Ovary (tissue), 9 donors: ENCODE measurements around the gene ANGPT4. TPM values are rescaled to one million over a fixed set of nuclear protein-coding genes. Genes with fewer than 3 reads are reported as not detected.
"Not testable (repeated sequence)": the region's sequence is repeated elsewhere in the genome, so short reads cannot be mapped to it uniquely, and the experiment has no call there.

ENCODE experiments used
- DNase-seq, 5 donors: peaks; one replicate each; pipeline ENCODE4 v3.0.0-alpha.2; 2019 to 2020
- H3K27ac ChIP-seq, 2 donors: fragments of 200-600 bp; one replicate each; pipeline versions ENCODE4 v1.5.1 to v1.8.0; 2019 to 2022
- H3K27me3 ChIP-seq: fragments of 200-600 bp; one replicate; pipeline ENCODE4 v1.8.0; 2022
- H3K36me3 ChIP-seq: fragments of 200-600 bp; sonication (generic); one replicate; pipeline ENCODE4 v1.5.1; 2019
- H3K4me1 ChIP-seq: one replicate; pipeline ENCODE4 v1.8.1; 2013; ENCODE audit warnings: mild to moderate bottlenecking, moderate library complexity; ENCODE audit not compliant: insufficient read depth
- H3K4me3 ChIP-seq: fragments of 200-600 bp; sonication (generic); one replicate; pipeline ENCODE4 v1.5.1; 2017
- H3K9me3 ChIP-seq, 2 donors: fragments of 200-600 bp in 1 of 2; sonication (generic) in 1 of 2; one replicate each; pipeline versions ENCODE4 v1.5.1 to v1.8.1; 2013 to 2019; ENCODE audit warnings: mild to moderate bottlenecking in 1 of 2, moderate library complexity in 1 of 2
- EP300 ChIP-seq: sonication (generic); formaldehyde crosslinking; IDR thresholded peaks from one replicate; pipeline ENCODE4 v1.6.1; 2017; ENCODE audit warnings: antibody characterized with exemption
- POLR2A ChIP-seq: fragments of 450-650 bp; IDR thresholded peaks from one replicate; pipeline ENCODE4 v1.6.1; 2017; ENCODE audit warnings: antibody characterized with exemption, mild to moderate bottlenecking, moderate library complexity
- WGBS, 3 donors: extraction: QIAGEN DNeasy Blood & Tissue Kit in 1 of 3; methylation state at CpG; one replicate each; pipeline versions ENCODE4 v1.1.5 to v1.1.7; 2013 to 2017; 5-methylcytosine and 5-hydroxymethylcytosine counted together
- intact Hi-C, 4 donors: fragments of 100-400 bp; cut with DNase I; formaldehyde crosslinking; loops; one replicate each; pipeline versions ENCODE4 v1.11.0 to v1.15.1; 2022 to 2023
- polyA plus RNA-seq, 2 donors: library from polyadenylated mRNA; stranded (reverse); fragments of 200-250 nt in 1 of 2; fragments of 350-450 nt in 1 of 2; fragmentation: Illumina TruSeq in 1 of 2; extraction: RNeasy Lipid Tissue Mini Kit (QIAGEN cat#74804) in 1 of 2; gene quantifications; one replicate each; pipeline ENCODE4 v1.2.3, GENCODE V29; 2013 to 2014
- total RNA-seq, 7 donors: library from RNA; depleted of rRNA in 2 of 7; stranded (reverse); fragments of >200 nt in 2 of 7; fragmentation: NEBNext Ultra II Directional in 3 of 7; extraction: Animal tissue kit (Norgen Biotek cat#: 25700) in 3 of 7; gene quantifications; one replicate each; pipeline versions ENCODE4 v1.1.0 to v1.2.4, GENCODE V29; 2016 to 2023
- TF ChIP-seq, protein P1 (sequence below), 3 donors: fragments of 450-650 bp in 2 of 3; fragments of 200-600 bp in 1 of 3; IDR thresholded peaks; one replicate each; pipeline versions ENCODE4 v1.5.1 to v1.8.0; 2016 to 2022; ENCODE audit warnings: antibody characterized with exemption in 3 of 3, mild to moderate bottlenecking in 1 of 3
- donor health status: DM: no; HTN: no; CAD: no; lungs with moderate emphysema.
- donor health status: DM: no; HTN: no; CAD: no.
- donor health status: Bipolar disorder and iron deficiency.
- donor health status: DM: yes; HTN: yes; CAD: no.
- donor health status: DM: no; HTN: no; CAD: no.
- donor health status: DM: yes; HTN: yes; CAD: no.

ANGPT4 gene
- total and polyA plus RNA-seq, 9 donors = 0.58 to 10.7 (median 2.0) TPM

DNA sequence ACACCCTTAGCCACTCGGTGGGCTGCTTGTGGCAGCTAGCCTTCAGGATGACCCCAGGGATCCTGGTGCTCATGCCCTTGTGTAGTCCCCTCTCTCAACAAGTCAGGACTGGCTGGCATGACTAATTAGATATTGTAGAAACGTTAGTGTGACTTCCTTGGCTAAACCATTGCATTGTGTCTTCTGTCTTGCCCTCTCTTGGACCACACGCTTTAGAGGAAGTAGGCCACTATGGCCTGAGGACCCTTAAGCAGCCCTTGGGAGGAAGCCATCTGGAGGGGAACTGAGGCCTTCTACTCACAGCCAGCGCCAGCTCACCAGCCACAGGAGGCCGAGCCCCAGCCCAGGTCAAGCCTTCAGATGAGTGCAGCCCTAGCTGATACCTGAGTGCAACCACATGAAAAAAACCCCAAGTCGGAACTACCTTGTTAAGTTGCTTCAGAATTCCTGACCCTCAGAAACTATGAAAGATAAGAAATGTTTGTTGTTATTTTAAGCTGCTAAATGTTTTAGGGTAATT lies 10.1 kb downstream of the ANGPT4 start:
- H3K36me3 ChIP-seq = no peaks in the 10 kb centered on the region
- 59 to 84% (median 72%) methylated on average over 6 of the region's 6 CpGs for WGBS, 3 donors
- intact Hi-C loops = no loop called here
- DNase-seq = no peak
- peaks cover 13% of the 10 kb centered on the region for H3K4me1 ChIP-seq
- TF ChIP-seq POLR2A (no peak), EP300 (no peak)
- TF ChIP-seq, protein P1, sequence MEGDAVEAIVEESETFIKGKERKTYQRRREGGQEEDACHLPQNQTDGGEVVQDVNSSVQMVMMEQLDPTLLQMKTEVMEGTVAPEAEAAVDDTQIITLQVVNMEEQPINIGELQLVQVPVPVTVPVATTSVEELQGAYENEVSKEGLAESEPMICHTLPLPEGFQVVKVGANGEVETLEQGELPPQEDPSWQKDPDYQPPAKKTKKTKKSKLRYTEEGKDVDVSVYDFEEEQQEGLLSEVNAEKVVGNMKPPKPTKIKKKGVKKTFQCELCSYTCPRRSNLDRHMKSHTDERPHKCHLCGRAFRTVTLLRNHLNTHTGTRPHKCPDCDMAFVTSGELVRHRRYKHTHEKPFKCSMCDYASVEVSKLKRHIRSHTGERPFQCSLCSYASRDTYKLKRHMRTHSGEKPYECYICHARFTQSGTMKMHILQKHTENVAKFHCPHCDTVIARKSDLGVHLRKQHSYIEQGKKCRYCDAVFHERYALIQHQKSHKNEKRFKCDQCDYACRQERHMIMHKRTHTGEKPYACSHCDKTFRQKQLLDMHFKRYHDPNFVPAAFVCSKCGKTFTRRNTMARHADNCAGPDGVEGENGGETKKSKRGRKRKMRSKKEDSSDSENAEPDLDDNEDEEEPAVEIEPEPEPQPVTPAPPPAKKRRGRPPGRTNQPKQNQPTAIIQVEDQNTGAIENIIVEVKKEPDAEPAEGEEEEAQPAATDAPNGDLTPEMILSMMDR (IDR thresholded peaks at IDR 0.05) = no peak
- H3K4me3 ChIP-seq = no peak overlapping the region
- no peaks in the 10 kb centered on the region for H3K27me3 ChIP-seq
- no peak overlapping the region for H3K27ac ChIP-seq
- no peaks in the 10 kb centered on the region for H3K9me3 ChIP-seq

- DNase-seq = no peak
- Histone ChIP-seq H3K4me3 (no peak overlapping the region), H3K4me1 (peaks cover 8% of the 10 kb centered on the region), H3K27me3 (no peaks in the 10 kb centered on the region), H3K27ac (no peak overlapping the region), H3K36me3 (no peaks in the 10 kb centered on the region), H3K9me3 (no peaks in the 10 kb centered on the region)
- TF ChIP-seq POLR2A = no peak
- TF ChIP-seq, protein P1 (IDR thresholded peaks at IDR 0.05) = no peak
- no peak for TF ChIP-seq EP300
- intact Hi-C loops = no loop called here
- 44 to 87% (median 69%) methylated on average over 4 of the region's 4 CpGs for WGBS, 3 donors
These were observed 10.7 kb downstream of the ANGPT4 start for GRCh38 chr20:905396-905961.

DNA sequence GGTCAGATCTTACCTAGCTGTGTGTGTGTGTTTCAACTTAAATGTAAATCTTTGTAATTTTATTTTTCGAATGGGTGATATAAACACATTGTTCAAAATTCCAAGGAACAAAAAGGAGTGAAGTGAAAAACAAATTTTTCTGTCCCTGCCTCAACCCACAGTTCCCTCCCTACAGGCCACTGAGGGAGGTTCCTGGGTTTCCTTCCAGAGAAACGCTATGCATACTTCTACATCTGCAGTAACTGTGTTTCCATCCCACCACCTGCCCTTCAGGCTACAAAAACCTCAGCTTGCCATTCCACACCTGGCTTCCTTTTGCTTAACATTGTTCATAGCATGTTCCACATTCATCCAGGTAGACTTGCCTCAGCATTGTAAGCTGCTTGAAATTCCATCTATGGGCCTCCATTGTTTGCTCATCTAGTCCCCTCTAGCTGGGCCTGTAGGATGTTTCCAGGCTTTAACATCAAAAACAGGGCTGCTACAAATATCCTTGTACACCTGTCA lies 12.0 kb downstream of the ANGPT4 start:
- no peak for TF ChIP-seq POLR2A
- no peak for TF ChIP-seq EP300
- TF ChIP-seq, protein P1 (IDR thresholded peaks at IDR 0.05) = no peak
- no peak overlapping the region for H3K27ac ChIP-seq
- no peaks in the 10 kb centered on the region for H3K27me3 ChIP-seq
- H3K4me1 ChIP-seq = no peaks in the 10 kb centered on the region
- no peak for DNase-seq
- H3K36me3 ChIP-seq = no peaks in the 10 kb centered on the region
- H3K9me3 ChIP-seq = no peaks in the 10 kb centered on the region
- no peak overlapping the region for H3K4me3 ChIP-seq
- intact Hi-C loops = no loop called here
- WGBS, 3 donors = 35 to 70% (median 64%) methylated on average over 2 of the region's 2 CpGs

DNA sequence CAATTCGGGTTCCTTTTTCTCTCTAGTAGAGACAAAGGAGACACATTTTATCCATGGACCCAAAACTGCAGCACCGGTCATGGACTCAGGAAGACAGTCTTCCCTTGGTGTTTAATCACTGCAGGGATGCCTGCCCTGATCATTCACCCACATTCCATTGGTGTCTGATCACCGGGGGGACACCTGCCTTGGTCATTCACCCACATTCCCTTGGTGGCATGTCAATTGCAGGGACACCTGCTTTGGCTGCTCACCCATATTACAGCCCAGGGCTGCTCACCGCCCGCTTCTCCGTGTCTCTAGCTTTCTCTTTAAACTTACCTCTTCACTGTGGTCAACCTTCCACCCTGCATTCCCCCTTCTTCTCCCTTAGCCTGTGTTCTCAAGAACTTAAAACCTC lies 18.7 kb downstream of the ANGPT4 start:
- WGBS, 3 donors = 91 to 95% (median 93%) methylated on average over 6 of the region's 6 CpGs
- H3K4me1 ChIP-seq, H3K36me3 ChIP-seq, intact Hi-C loops, H3K9me3 ChIP-seq, H3K4me3 ChIP-seq, H3K27ac ChIP-seq, H3K27me3 ChIP-seq, DNase-seq: not testable (repeated sequence)

DNA sequence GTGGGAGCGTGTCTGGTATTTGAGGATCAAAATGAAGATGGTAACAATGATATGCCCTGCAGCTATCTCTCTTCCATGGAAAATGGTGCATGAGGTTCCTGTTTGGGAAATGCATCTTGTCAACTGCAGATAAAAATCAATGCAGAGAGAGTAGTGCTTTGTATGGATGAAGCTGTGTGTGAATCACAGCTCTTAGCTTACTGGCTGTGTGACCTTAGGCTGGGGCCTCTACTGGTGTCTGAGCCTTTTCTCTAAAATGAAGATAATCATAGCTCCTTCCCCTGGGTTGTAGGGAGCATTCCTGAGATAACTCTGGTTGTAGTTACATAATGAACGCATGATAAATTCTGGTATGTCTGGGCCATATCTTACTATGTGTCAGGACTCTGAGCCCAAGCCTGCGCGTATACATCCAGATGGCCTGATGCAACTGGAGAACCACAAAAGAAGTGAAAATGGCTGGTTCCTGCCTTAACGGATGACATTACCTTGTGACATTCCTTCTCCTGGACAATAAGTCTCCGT lies 19.6 kb downstream of the ANGPT4 start:
- no peak overlapping the region for H3K4me3 ChIP-seq
- H3K27ac ChIP-seq = no peak overlapping the region
- WGBS, 3 donors = 87 to 91% (median 89%) methylated on average over 6 of the region's 6 CpGs
- intact Hi-C loops = no loop called here
- no peak for TF ChIP-seq EP300
- TF ChIP-seq, protein P1 (IDR thresholded peaks at IDR 0.05) = no peak
- no peak for TF ChIP-seq POLR2A
- H3K4me1 ChIP-seq = no peaks in the 10 kb centered on the region
- no peaks in the 10 kb centered on the region for H3K9me3 ChIP-seq
- no peaks in the 10 kb centered on the region for H3K36me3 ChIP-seq
- no peak for DNase-seq
- H3K27me3 ChIP-seq = no peaks in the 10 kb centered on the region

DNA sequence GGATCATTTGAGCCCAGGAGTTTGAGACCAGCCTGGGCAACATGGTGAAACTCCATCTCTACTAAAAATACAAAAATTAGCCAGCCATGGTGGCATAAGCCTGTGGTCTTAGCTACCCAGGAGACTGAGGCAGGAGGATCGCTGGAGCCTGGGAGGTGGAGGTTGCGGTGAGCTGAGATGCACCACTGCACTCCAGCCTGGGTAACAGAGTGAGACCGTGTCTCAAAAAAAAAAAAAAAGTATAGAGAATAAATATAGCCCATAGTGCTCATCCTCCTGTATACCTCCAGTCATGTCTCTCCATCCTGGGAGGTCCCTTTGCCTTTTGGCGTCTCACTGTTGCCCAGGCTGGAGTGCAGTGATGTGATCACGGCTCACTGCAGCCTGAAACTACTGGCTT lies 23.8 kb downstream of the ANGPT4 start:
- DNase-seq, H3K27me3 ChIP-seq, intact Hi-C loops, H3K27ac ChIP-seq, H3K36me3 ChIP-seq, H3K4me3 ChIP-seq, H3K9me3 ChIP-seq: not testable (repeated sequence)
- WGBS, 3 donors = 73 to 80% (median 80%) methylated on average over 5 of the region's 5 CpGs
- peaks cover 14% of the 10 kb centered on the region for H3K4me1 ChIP-seq
